ENCODE results near the gene LYPLAL1.
"Not testable (repeated sequence)": the region's sequence is repeated elsewhere in the genome, so short reads cannot be mapped to it uniquely, and the experiment has no call there.

The LYPLAL1 gene

DNA sequence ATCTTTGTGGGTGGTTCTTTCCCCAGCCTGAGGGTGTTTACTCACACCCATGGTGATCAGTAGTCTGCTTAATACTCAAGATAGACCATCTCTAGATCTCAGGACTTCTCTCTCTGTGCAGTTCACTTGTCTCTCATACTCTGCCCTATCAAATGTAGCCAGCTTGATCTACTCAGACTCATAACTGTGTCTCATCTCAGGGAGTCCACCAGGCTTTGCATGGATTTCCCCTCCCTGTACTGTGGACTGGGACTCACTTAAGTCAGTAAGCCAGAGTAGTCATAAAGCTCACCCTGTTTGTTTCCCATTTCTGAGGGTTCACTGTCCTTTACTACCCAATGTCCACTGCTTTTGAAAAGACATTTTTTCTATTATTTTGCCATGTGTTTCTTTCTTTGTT is 41.8 kb downstream of the LYPLAL1 start:
- DNase-seq (ENCODE audit: low read depth), result no peak

DNA sequence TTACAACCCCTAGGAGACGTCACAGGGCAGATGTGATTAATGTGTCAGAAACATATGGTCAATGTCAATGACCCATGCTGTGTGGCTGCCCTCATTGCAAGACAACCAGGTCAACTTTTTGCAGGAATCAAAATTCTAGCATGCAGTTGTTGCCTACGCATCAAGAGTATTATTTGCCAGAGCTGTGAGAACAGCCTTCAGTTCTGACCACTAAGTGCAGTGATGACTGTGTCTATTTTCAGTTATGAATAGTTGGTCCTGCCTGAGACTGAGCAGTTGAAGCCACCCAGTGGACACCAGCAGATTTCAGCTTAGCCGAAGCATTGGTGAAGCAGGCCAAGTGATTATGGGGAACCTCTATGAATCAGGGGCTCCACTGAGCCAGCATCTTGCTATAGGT is 47.3 kb downstream of the LYPLAL1 start:
- DNase-seq (ENCODE audit: low read depth), result no peak

DNA sequence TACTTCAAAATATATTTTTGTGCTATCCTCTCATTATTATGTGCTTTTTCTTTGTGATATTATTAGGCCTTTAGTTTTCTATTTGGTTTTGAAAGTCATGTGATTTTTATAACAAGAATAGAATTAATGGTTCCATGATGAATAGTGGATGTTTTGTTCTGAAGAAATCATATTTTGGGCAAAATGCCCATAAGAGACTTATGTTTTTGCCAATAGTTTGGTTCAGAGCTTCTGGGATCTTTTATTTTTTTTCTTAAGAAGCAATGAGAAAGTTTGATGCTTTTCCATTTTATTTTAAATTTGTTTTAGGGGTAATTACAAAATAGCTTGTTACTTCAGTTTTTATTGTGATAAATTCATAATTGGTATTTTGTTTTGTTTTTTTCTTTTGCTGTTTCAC is 49.8 kb downstream of the LYPLAL1 start:
- DNase-seq (ENCODE audit: low read depth), result no peak

DNA sequence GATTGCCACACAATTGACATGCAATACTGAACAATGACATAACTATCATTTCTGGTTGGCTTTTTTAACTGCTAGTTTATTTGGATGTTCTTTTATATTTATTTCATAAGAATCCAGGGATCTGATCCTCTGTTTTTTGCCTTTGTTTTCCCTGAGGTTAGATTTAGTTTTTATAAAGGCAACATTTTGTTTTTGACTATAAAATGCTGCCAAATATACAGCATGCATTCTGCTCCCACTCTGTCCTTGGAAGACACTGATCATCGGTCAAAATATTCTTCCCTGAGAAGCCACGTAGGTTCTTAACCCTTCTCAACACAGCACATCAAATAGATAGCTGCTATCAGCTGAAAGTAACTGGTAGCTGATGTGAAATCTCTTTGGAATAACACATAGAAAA is 52.5 kb downstream of the LYPLAL1 start:
- no peak for DNase-seq (ENCODE audit: low read depth)

DNA sequence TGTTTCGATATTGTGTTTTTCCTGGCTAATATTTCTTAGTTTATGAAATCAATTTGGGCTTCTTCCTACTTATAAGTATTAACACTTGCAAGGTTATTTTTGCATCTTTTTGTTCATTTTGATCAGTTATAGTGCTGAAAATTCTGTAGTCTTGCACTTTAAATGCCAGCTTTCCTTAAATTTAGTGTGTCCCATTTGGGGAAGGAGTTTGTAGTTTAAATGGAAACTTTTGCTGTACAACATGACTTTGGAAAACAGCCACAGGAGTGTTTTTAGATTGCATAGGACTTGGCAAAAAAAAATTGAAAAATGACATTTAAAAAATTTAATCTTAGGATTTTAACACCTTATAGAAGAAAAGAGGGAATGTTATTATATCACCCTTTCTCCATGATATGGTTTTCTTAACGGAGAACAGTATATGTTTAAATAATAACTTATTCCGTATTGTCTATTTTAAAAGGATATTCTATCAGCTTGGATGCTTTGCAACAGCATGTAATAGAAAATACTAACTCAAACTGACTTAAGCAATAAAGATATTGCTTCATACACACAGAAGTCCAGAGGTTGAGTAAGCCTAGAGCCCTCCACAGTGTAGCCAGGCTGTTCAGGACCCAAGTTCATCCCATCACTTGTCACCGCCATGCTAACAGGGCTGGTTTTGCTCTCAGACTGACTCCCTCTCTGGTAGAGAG is 53.8 kb downstream of the LYPLAL1 start:
- no peak for DNase-seq (ENCODE audit: low read depth)

DNA sequence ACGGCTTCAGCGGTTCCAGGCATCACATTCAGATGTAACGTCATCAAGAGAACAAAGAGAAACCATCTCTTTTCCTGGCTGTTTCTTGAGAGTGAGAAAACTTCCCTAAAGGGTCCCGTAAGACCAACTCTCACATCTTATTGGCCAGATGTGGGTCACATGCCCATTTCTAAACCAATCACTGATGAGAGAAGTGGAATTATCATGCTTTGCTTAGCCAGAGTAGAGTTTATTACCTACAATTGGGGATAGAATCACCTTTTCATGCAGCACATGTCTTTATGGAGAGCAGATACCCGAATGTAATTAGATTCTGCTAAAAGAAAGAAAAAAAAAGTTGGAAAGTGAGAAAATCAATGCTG is 54.4 kb downstream of the LYPLAL1 start:
- DNase-seq (ENCODE audit: low read depth), result no peak

DNA sequence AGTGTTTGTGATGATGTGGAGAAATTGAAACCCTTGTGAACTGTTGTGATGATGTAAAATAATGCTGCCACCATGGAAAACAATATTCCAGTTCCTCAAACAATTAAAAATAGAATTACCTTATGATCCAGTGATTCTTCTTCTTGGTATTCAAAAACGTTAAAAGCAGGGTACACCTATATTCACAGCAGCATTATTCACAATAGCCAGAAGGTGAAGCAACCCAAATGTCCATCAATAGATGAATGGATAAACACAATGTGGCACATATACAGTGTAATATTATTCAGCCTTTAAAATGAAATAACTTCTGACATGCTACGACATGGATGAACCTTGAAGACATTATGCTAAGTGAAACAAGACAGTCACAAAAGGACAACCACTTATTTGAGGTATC is 59.2 kb downstream of the LYPLAL1 start:
- DNase-seq (ENCODE audit: low read depth), result no peak

DNA sequence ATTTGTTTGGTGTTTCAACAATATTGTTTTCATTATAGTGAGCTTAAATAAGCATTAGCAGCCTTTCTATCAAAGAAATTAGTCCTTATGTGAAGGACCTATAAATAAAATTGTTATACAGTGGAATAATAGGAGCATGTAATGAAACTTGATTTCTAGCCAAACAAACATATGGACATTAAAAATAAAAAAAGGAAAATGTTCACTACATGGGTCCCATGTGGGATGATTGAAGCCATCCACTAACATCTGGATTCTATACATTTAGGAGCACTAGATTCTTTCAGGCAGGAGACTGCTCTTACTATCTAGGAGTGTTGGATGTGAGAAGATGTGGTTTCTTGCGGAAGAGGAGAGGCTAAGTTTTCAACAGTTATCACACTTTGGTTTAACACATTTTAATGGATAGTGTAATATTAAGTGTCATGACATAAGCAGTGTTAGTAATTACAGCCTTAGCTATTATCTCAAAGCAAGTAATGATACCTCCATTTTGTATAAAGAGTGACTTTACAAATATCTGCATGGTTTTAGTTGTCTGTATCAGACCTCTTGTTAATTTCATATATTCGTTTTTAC is 62.3 kb downstream of the LYPLAL1 start:
- no peak for DNase-seq (ENCODE audit: low read depth)

DNA sequence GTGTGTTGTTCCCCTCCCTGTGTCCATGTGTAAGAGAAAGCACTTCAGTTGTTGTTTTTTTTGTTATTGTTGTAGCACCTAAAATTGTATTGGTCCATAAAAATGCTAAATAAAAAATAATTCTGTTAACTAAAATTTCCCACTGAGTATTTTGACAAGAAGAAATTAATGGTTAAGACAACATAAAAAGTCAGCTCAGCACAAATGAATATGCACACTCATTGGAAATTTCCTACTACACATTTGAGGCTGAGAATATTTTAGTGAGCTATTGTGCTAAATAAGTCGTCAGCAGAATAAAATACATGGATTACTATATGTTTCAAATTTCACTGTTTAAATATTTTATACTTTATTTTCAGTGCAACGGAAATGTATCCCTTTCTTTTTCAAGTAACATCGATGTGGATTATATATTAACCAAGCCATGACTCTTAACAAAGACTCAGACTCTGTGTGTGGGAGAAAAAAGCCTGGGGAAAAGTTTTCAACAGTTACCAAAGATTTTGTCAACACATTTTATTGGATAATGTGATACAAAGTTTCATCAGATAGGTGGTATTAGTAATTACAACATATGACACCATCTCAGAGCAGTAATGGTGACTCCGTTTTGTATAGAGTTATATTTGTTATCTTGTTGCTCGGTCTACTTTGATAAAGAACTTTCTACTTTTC is 63.4 kb downstream of the LYPLAL1 start:
- no peak for DNase-seq (ENCODE audit: low read depth)

DNA sequence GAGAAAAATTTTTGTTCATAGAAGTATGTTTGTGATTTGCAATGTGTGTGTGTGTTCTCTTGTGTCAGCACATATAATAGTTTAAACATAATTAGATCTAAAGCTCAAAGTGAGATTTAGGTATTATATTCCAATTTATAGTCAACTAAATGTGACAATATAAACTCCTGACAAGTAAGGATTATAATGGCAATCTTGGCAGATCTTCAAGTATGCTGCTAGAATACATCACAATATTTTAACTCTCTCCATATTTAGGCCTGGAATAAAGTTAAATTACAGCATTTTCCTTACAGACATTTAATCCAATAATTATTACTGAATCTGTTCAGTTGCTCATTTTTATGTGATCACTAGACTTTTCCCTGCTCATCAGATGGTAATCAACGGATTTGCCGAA is 65.8 kb downstream of the LYPLAL1 start:
- DNase-seq (ENCODE audit: low read depth), result no peak

DNA sequence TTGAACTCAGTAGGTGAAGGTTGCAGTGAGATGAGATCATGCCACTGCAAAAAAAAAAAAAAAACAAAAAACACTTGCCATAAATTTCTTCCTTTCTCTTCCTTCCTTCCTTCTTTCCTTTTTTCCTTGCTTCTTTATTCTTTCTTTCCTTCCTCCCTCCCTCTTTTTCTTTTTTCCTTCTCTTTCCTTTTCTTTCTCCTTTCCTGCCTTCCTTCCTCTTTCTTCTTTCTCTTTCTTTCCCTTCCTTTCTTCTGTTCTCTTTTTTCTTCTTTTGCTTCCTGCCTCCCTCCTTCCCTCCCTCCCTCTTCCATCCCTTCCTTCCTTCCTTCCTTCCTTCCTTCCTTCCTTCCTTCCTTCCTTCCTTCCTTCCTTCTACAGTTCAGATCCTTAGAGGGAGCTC is 71.2 kb downstream of the LYPLAL1 start:
- no peak for DNase-seq (ENCODE audit: low read depth)

DNA sequence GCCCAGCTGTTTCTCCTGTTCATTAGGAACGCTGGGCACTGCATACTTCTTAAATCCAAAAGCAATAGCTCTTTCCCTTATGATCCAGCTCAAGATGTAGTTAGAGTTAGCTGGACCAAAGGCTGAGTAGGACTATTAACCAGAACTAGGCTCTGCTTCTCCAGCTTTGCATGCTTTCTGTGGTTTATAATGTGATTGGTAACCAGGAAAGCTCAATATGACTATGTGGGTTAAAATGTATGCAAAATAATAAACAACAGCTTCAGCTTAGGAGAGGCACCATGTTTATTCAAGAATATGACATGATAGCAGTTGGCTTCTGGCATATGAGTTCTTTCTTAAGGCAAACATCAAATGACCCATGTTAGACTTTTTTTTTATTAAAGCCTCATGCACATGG is 73.8 kb downstream of the LYPLAL1 start:
- DNase-seq (ENCODE audit: low read depth), result no peak

DNA sequence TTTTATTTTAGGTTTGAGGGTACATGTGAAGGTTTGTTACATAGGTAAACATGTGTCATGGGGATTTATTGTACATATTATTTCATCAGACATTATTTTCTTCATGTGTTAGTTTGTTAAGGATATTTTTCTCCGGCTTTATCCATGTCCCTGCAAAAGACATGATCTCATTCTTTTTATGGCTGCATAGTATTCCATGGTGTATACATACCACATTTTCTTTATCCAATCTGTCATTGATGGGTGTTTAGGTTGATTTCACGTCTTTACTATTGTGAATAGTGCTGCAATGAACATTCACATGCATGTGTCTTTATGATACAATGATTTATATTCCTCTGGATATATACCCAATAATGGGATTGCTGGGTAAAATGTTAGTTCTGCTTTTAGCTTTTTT is 76.8 kb downstream of the LYPLAL1 start:
- not testable (repeated sequence) for DNase-seq (ENCODE audit: low read depth)

DNA sequence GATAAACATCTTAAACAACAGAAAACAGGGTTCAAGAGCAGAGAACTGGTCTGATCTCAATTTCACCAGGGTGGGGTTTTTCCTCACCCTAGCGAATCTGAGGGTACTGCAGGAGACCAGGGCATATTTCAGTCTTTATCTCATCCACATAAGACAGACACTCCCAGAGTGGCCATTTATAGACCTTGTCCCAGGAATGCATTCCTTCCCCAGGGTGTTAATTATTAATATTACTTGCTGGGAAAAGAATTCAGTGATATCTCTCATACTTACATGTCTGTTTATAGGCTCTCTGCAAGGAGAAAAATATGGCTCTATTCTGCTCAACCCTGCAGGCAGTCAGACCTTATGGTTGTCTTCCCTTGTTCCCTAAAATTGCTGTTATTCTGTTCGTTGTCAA is 84.1 kb downstream of the LYPLAL1 start:
- no peak for DNase-seq (ENCODE audit: low read depth)

DNA sequence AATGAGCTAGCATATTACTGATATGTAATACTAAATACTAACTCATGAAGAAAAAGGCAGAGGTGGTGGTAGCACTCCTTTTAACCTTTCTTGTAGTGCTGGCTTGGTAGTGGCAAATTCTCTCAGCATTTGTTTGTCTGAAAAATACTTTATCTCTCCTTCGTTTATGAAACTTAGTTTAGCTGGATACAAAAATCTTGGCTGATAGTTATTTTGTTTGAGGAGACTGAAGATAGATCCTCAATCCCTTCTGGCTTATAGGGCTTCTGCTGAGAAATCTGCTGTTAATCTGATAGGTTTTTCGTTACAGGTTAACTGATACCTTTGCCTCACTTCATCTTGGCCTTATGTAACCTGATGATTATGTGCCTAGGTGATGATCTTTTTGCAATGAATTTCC is 87.8 kb downstream of the LYPLAL1 start:
- no peak for DNase-seq (ENCODE audit: low read depth)
